Kidney tubule cell (primary cell): ENCODE results near the gene LRRC43.
"Not testable (repeated sequence)": the region's sequence is repeated elsewhere in the genome, so short reads cannot be mapped to it uniquely, and the experiment has no call there.

Experiments
- DNase-seq: peaks from one replicate; pipeline ENCODE4 v3.0.0-alpha.2; 2018; ENCODE audit warnings: low spot score

LRRC43 gene

GRCh38 chr12:122155705-122156104 lies 27.2 kb upstream of the LRRC43 start:
- DNase-seq = no peak

GRCh38 chr12:122158700-122159285 lies 24.1 kb upstream of the LRRC43 start:
- DNase-seq = no peak

- no peak for DNase-seq
Observed at GRCh38 chr12:122159882-122160281, 23.0 kb upstream of the LRRC43 start.

GRCh38 chr12:122160761-122161160 lies 22.2 kb upstream of the LRRC43 start:
- no peak for DNase-seq

- no peak for DNase-seq
Observed at GRCh38 chr12:122161682-122162081, 21.2 kb upstream of the LRRC43 start.

- DNase-seq = no peak
Observed at GRCh38 chr12:122162976-122163375, 19.9 kb upstream of the LRRC43 start.

- DNase-seq = no peak
Observed at GRCh38 chr12:122166422-122167349, 16.2 kb upstream of the LRRC43 start.

- DNase-seq = no peak
Observed at GRCh38 chr12:122167356-122167925, 15.5 kb upstream of the LRRC43 start.

- DNase-seq = no peak
Observed at GRCh38 chr12:122168492-122168891, 14.4 kb upstream of the LRRC43 start.

GRCh38 chr12:122171399-122171798 lies 11.5 kb upstream of the LRRC43 start:
- no peak for DNase-seq

- DNase-seq = no peak
Observed at GRCh38 chr12:122172262-122172939, 10.5 kb upstream of the LRRC43 start.

GRCh38 chr12:122174155-122174845 lies 8.6 kb upstream of the LRRC43 start, which contains the start of gene IL31:
Gene IL31 (minus strand): TSS chr12:122174221. CDS start chr12:122174172, 49 bp downstream.
- DNase-seq = no peak

- DNase-seq = not testable (repeated sequence)
Observed at GRCh38 chr12:122176473-122176872, 6.5 kb upstream of the LRRC43 start.

GRCh38 chr12:122183588-122183940 lies 641 bp downstream of the LRRC43 start:
- DNase-seq = no peak

GRCh38 chr12:122184517-122184916 lies 1.6 kb downstream of the LRRC43 start:
- no peak for DNase-seq

- no peak for DNase-seq
Observed at GRCh38 chr12:122185079-122185478, 2.2 kb downstream of the LRRC43 start.

- no peak for DNase-seq
Observed at GRCh38 chr12:122185494-122186082, 2.7 kb downstream of the LRRC43 start.

- DNase-seq = no peak
Observed at GRCh38 chr12:122187466-122187865, 4.5 kb downstream of the LRRC43 start.

- DNase-seq = no peak
Observed at GRCh38 chr12:122189626-122190475, 6.9 kb downstream of the LRRC43 start.

GRCh38 chr12:122190842-122191668 lies 8.1 kb downstream of the LRRC43 start:
- peak; percentile 72 for DNase-seq
